Nephron (organoid): ENCODE measurements around the gene TLE4.
"Not testable (repeated sequence)": the region's sequence is repeated elsewhere in the genome, so short reads cannot be mapped to it uniquely, and the experiment has no call there.

Experiments used
- H3K27ac Mint-ChIP-seq, 3 experiments: 2 replicates each; pipeline ENCODE4 v1.8.0; 2020; ENCODE audit warnings: mixed read lengths in 3 of 3, mild to moderate bottlenecking in 2 of 3, moderate library complexity in 1 of 3
- H3K27me3 Mint-ChIP-seq: 2 replicates; pipeline ENCODE4 v1.8.0; 2021; ENCODE audit warnings: low read depth, mild to moderate bottlenecking, moderate library complexity, mixed read lengths
- H3K36me3 Mint-ChIP-seq: 2 replicates; pipeline ENCODE4 v1.8.0; 2020; ENCODE audit warnings: low read depth, mixed read lengths
- H3K4me1 Mint-ChIP-seq: 2 replicates; pipeline ENCODE4 v1.8.0; 2020; ENCODE audit warnings: mixed read lengths
- H3K4me3 Mint-ChIP-seq, 3 experiments: 2 replicates each; pipeline ENCODE4 v1.8.0; 2020; ENCODE audit warnings: mild to moderate bottlenecking in 3 of 3, mixed read lengths in 3 of 3, moderate library complexity in 2 of 3
- H3K9me3 Mint-ChIP-seq: 2 replicates; pipeline ENCODE4 v1.8.0; 2020; ENCODE audit warnings: mixed read lengths
- CTCF ChIP-seq, 3 experiments: fragments of 200-600 bp; sonication (generic); IDR thresholded peaks; one replicate each; pipeline ENCODE4 v1.5.0; 2021; ENCODE audit warnings: antibody characterized with exemption in 3 of 3; ENCODE audit not compliant: unreplicated experiment in 3 of 3

TLE4 gene

GRCh38 chr9:79542735-79543620, 28.8 kb upstream of the TLE4 start:
- peaks cover 4% of the 10 kb centered on the region for H3K27me3 Mint-ChIP-seq
- peaks cover 7% of the 10 kb centered on the region for H3K36me3 Mint-ChIP-seq
- no peak overlapping the region for H3K4me3 Mint-ChIP-seq
- TF ChIP-seq CTCF (IDR thresholded peaks at IDR 0.05; ENCODE audit: unreplicated experiment in 3 of 3): no peak
- peaks cover 16% of the 10 kb centered on the region for H3K9me3 Mint-ChIP-seq
- no peaks in the 10 kb centered on the region for H3K4me1 Mint-ChIP-seq
- no peak overlapping the region for H3K27ac Mint-ChIP-seq

GRCh38 chr9:79544375-79544774, 27.4 kb upstream of the TLE4 start:
- not testable (repeated sequence) for H3K4me1 Mint-ChIP-seq, H3K4me3 Mint-ChIP-seq, H3K27me3 Mint-ChIP-seq, H3K36me3 Mint-ChIP-seq, H3K27ac Mint-ChIP-seq
- peaks cover 14% of the 10 kb centered on the region for H3K9me3 Mint-ChIP-seq

- H3K4me1 Mint-ChIP-seq: no peaks in the 10 kb centered on the region
- H3K4me3 Mint-ChIP-seq: no peak overlapping the region
- no peak for TF ChIP-seq CTCF (IDR thresholded peaks at IDR 0.05; ENCODE audit: unreplicated experiment in 3 of 3)
- no peaks in the 10 kb centered on the region for H3K27me3 Mint-ChIP-seq
- no peak overlapping the region for H3K27ac Mint-ChIP-seq
- H3K9me3 Mint-ChIP-seq: peaks cover 10% of the 10 kb centered on the region
- no peaks in the 10 kb centered on the region for H3K36me3 Mint-ChIP-seq
Measured at GRCh38 chr9:79551586-79551985, 20.2 kb upstream of the TLE4 start.

GRCh38 chr9:79551994-79552393, 19.8 kb upstream of the TLE4 start:
- no peaks in the 10 kb centered on the region for H3K36me3 Mint-ChIP-seq
- H3K27me3 Mint-ChIP-seq: no peaks in the 10 kb centered on the region
- H3K4me1 Mint-ChIP-seq: no peaks in the 10 kb centered on the region
- no peak for TF ChIP-seq CTCF (IDR thresholded peaks at IDR 0.05; ENCODE audit: unreplicated experiment in 3 of 3)
- H3K4me3 Mint-ChIP-seq: no peak overlapping the region
- H3K27ac Mint-ChIP-seq: no peak overlapping the region
- peaks cover 8% of the 10 kb centered on the region for H3K9me3 Mint-ChIP-seq

- Mint-ChIP-seq H3K9me3 (peaks cover 6% of the 10 kb centered on the region), H3K36me3 (no peaks in the 10 kb centered on the region), H3K4me3 (no peak overlapping the region), H3K27ac (no peak overlapping the region), H3K27me3 (no peaks in the 10 kb centered on the region), H3K4me1 (peaks cover 9% of the 10 kb centered on the region)
- no peak for TF ChIP-seq CTCF (IDR thresholded peaks at IDR 0.05; ENCODE audit: unreplicated experiment in 3 of 3)
Measured at GRCh38 chr9:79555474-79556089, 16.2 kb upstream of the TLE4 start.

GRCh38 chr9:79559495-79560181, 12.1 kb upstream of the TLE4 start:
- TF ChIP-seq CTCF (IDR thresholded peaks at IDR 0.05; ENCODE audit: unreplicated experiment in 3 of 3): no peak
- H3K4me1 Mint-ChIP-seq: peaks cover 9% of the 10 kb centered on the region
- H3K9me3 Mint-ChIP-seq: no peaks in the 10 kb centered on the region
- no peaks in the 10 kb centered on the region for H3K27me3 Mint-ChIP-seq
- H3K36me3 Mint-ChIP-seq: no peaks in the 10 kb centered on the region
- H3K27ac Mint-ChIP-seq: peak overlapping the region in 2 of 3 experiments; percentile 5 to 8
- no peak overlapping the region for H3K4me3 Mint-ChIP-seq
